Amniotic epithelial cell (primary cell): ENCODE results near the gene TSG101.

Experiments used
- DNase-seq: peaks from one replicate; pipeline ENCODE4 v3.0.0-alpha.2; 2010; ENCODE audit warnings: low read depth

TSG101 gene, protein sequence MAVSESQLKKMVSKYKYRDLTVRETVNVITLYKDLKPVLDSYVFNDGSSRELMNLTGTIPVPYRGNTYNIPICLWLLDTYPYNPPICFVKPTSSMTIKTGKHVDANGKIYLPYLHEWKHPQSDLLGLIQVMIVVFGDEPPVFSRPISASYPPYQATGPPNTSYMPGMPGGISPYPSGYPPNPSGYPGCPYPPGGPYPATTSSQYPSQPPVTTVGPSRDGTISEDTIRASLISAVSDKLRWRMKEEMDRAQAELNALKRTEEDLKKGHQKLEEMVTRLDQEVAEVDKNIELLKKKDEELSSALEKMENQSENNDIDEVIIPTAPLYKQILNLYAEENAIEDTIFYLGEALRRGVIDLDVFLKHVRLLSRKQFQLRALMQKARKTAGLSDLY

DNA sequence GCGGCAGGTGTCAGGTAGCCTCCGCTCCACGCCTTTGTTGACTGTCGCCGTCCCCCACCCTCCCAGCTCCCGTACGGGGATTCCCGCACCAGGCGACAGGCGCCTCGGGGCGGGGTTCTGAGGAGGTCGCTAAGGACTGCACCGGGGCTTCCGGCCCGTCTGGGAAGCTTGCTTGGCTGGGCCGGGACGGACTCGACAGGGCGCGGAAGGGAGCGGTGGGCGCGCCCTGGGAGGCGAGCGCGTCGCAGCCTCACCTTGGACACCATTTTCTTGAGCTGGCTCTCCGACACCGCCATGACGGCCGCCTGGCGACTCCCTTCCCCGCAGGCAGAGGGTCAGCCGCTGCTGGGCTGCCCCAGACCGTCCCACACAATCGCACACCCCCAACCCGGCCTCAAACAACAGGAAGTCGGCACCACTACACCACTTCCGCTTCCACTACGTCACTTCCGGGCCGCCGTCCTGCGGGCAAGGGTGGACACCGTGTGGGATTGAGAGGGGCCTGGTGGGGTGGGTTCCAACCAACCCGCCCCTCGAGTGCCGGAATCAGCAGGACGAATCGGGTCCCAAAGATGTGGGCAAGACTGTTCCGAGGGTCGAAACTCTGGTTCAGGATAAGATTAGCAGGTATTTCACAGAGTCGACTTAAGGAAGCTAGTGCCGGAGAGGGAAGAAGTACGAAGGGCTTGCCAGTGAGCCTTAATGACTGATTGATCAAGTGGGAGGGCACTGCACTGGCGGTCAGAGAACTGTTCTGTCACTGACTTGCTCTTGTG lies at the start of gene TSG101:
Gene TSG101 (minus strand): TSS at position 422 of the 776 bp plus-strand sequence. CDS start 126 bp downstream, at position 296.
- peak; percentile 87 for DNase-seq

DNA sequence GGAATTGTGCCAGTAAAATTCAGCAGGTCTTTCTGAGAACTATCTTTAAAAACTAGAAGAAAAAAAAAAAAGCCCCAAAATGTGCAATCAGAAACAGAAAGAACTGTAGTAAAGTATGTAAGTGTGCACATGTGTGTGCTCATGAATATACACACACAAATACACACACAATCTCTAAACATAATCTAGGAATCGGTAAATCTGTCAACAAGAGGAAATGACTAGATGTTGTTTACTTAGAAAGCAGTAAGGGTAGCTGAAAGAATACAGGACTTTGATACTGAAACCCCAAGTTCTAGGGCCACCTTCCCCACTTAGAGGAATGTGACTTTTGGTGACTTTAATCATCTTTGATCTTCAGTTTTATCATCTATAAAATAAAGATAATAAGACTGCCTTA lies 48.6 kb upstream of the TSG101 start:
- no peak for DNase-seq

DNA sequence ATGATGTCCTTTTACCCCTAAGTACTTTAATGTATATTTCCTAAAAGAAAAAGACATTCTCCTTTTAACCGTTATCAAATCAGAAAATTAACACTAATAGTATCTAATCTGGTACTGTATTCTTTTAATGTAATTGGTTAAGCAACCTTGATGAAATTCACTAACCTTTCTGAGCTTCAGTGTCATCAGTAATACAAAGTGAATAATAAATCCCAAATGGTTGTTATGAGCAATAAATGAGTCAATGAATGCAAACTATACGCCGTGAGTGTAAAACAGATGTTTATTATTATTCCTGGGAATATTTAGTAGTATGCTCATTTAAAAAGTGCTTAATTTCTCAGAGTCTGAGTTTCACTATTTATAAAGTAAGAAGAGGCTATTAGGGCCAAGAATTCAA lies 40.3 kb upstream of the TSG101 start:
- no peak for DNase-seq

DNA sequence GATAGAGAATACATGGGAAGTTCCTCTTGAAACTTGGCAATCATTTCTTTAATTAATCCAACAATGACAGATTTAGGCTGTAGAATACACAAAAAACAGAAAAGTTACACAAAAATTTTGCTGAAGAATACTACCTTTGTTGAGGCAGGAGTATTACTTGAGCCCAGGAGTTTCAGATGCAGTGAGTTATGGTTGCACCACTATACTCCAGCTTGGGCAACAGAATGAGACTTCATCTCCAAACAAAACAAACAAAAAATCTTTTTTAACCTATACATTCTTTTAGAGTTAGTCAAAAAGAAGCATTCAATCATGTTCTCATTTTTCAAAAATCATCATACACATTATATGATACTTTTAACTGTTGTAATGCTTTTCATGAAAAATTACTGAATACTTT lies 39.7 kb upstream of the TSG101 start:
- DNase-seq, result no peak

DNA sequence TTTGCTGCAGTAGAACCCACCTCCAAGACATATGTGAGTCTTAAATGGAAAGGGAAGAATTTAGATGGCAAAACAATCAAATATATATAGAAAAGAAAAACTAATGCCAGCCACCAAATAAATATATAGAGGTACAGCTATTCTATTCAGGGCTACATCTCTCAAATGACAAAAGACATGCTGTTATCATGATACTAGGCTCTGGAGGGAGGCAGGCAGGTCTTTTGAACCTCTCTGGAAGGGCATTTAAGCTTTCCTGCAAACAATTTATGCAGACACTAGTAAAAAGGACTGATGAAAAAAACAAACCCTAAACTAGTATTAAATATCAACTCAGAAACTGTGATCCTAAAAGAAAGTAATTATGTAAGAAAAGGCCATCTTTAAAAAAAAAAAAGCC lies 37.4 kb upstream of the TSG101 start:
- no peak for DNase-seq

DNA sequence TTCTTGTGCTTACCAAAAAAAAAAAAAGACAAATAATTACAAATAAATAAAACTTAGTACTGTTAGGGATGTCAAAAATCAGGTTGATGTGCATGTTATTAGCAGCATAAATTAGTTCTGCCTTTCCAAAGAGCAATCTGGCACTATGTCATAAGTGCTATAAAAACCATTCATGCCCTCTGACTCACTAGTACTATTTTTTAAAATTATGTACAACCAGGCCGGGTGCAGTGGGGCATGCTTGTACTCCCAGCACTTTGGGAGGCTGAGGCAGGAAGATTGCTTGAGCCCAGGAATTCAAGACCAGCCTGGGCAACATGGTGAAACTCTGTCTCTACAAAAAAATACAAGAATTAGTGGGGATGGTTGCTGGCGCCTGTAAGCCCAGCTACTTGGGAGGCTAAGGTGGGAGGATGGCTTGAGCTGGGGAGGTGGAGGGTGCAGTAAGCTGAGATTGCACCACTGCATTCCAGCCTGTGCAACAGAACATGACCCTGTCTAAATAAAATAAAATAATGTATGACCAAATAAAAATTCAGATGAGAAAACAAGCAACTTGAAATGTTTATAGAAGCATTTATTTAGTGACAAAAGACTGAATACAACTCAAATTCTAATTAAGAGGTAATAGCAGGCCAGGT lies 36.5 kb upstream of the TSG101 start:
- DNase-seq, result peak; percentile 74

DNA sequence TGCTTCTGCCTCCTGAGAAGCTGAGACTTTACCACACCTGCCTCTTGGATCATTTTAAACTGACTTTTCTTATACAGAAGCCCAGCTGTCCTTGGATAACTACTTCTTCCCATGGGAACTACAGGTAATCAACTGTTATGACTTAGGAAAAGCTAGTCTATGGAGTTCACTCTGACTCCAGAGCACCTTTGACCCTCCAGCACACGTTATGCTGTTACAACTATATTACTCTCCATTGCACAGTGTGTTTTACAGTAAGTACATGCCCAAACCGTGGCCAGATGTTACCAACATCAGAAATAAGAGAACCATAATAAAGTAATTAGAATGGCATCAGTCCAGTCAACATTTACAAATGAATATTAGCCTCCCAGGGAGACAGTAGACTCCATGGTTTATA lies 21.3 kb upstream of the TSG101 start:
- DNase-seq, result no peak

DNA sequence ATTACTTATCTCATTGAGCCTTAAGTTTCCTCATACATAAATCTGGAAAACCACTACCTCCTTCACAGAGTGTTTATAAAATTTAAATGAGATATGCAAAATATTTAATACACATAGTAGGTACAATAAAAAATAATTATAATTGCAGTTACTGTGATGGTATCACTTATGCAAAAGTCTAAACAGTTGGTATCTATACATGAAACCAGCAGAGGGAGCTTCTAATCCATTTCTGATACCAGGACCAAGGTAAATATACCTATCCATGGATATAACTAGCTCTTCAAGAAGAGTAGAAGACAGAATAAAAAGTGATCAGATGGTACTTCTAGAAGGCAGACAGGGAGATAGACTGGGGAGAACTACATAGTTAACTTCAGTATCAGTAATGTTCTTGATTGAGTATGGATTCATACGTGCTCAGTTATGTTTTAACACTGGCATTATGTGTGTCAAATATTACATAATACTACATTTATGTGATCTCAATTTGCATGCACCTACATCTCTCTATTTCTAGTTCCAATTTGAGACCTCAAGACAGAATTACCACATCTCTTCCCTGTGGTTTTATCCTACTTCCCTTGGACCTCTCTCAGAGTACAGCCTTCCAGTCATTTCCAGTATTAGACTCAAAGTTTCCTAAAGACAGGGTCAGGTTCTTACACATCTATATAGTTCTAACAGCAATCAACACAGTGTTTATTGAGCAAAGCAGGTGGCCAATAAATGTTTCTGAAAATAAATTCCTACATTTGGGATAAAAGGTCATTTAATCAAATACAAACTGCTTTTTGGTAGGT lies 13.7 kb upstream of the TSG101 start:
- DNase-seq, result peak; percentile 26

DNA sequence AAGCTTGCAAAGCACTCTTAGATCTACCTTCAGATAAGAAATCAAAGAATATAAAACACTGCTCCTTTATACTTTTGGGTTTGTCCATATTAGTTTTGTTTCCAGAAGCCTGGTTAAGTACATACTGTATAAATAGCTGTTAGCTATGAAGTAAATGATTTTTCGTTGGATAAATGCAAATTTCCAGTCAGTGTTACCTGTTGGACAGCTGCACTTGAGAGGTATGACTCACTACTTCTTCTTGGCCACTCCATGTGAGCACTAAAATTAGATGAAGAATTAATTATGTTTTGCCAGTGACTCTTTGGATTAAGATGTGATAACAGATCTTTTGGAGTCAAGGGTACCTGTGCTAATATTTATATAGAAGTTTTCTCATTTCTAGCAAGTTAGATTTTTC lies 9.5 kb upstream of the TSG101 start:
- DNase-seq, result no peak

DNA sequence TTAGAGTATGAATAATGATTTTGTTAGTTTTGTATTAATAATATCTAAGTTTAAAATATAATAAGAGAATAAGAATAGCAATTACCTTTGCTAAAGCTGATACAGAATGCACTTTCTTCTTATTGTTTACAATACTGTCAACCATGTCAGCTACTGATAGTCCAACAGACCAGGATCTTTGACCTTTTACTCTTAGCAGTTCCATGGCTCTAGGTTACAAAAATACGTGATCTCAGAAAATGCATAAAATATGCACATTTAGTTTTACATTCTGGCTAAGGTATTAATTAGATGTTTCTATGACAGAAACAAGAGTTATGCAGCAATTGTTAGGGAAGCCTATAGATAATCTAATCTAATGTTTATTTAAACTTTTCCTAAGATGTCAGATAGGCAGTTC lies 7.5 kb upstream of the TSG101 start:
- no peak for DNase-seq

DNA sequence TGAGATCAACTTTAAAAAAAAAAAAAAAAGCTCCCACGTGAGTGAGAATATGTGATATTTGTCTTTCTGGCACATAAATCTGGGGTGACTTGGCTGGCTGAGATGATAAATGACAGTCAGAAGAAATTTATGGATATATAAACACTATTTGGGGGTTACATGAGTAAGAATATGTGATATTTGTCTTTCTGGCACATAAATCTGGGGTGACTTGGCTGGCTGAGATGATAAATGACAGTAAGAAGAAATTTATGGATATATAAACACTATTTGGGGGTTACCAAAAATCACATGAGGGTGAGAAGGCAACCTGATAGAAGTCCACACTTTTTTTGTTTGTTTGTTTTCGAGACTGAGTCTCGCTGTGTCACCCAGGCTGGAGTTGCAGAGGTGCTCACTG lies 6.6 kb upstream of the TSG101 start:
- no peak for DNase-seq

DNA sequence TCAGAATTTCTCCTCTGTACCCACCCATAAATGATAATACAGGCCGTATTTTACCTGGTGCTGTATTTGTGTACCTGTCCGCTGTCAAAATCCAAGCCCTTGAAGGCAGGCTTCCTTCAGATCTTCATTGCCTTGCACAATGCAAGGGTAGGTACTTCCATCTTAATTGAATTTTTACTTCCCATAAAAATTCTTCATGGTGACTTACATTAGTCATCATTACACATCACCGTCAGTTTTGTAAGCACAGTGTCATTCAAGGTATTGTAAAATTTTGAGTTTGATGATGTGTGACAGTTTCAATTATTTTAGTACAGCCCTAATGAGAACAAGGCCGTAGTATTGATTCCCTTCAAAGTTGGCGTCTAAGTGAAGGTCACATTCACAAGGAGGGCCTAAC lies 770 bp upstream of the TSG101 start:
- DNase-seq, result peak; percentile 33

DNA sequence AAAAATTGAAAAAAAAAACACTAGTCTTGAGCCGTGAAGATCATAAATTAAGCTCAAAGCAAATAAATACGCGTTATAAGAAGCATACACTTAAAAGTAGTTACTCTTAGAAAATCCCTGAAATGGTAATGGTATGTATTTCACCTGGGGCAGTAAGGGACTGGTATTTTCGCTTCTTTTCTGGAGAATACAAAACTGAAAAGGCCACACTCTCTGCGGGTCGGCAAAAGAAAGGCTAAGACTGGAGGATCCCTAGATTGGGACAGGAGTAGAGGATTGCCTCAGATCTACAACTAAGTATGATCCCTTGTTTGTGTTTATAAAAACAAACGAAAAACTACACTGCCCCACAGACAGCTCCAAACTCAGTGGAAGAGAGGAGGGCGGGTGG lies 617 bp downstream of the TSG101 start:
- DNase-seq, result peak; percentile 10

DNA sequence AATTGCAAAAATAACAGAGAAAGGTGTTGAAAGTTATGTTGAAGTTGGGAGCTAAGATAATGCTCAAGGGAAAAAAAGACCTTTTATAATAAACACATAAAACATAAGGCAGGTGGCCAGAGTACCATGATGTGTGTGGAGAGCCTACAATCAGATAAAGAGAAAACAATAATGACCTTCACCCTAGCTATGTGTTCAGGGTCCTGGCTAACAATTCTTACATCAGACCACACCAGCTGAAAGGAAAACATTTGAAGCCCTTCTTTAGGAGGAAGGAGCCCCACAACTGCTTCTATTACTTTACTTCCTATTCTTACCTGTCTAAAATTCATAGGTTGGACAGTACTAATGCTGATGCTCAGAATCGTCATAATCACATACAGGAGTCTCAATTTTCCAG lies 2.5 kb downstream of the TSG101 start:
- DNase-seq, result no peak

DNA sequence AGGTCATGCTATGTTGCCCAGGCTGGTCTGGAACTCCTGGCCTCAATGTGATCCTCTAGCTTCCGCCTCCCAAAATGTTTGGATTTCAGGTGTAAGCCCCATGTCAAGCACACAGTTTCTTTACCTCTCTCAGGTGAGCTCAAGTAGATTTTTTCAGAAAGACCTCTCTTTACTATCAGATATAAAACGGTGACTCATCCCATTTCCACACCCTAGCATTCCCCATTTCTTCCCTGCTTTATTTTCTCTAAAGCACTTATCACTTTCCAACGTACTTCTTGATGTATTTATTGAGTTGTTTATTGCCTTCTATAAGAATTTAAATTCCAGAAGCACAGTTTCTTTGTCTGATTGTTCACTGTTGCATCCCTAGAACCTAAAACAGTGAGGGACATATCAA lies 3.7 kb downstream of the TSG101 start:
- DNase-seq, result peak; percentile 7

DNA sequence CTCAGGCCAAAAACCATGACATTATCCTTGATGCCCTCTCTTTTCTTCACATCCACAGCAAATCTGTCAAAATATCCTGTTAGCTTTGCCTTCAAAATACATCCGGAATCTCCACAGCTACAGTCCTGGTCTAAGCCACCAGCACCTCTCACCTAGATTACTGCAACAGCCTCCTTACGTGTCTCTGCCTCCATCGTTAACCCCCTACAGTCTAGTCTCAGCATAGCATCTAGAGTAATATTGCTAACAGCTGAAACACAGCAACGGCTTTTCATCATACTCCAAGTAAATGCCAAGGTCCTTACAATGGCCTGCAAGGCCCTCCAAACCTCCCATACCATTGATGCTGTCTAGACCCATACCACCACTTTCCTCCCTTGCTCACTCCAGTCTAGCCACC lies 4.4 kb downstream of the TSG101 start:
- DNase-seq, result peak; percentile 26

DNA sequence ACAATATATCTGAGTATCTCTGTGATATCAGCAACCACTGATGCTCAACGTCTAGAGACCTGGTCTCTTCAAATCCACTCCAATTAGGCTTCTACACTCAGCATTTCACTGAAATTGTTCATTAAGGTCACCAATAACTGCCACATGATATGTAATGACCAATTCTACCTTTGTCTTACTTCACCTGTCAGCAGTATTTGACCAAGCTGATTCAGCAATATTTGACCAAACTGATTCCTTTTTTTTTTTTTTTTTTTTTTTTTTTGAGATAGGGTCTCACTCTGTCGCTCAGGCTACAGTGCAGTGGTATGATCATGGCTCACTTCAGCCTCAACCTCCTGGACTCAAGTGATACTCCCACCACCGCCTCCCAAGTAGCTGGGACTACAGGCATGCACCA lies 5.6 kb downstream of the TSG101 start:
- DNase-seq, result no peak

DNA sequence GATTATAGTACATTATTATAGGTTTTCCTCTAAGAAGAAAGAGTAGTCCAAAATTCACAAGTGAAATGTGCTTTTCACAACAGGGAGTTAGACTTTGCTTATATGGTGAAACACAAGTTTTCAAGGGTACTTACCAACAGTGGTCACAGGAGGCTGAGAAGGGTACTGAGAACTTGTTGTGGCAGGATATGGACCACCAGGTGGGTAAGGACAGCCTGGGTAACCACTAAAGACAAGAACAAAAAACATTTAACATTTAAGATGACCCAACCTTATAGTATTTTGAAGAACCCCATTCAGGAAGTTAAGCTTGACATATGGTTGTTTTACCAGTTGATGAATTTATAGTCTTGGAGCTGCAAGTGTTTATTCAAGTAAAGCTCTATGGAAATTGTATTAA lies 24.4 kb downstream of the TSG101 start:
- no peak for DNase-seq

DNA sequence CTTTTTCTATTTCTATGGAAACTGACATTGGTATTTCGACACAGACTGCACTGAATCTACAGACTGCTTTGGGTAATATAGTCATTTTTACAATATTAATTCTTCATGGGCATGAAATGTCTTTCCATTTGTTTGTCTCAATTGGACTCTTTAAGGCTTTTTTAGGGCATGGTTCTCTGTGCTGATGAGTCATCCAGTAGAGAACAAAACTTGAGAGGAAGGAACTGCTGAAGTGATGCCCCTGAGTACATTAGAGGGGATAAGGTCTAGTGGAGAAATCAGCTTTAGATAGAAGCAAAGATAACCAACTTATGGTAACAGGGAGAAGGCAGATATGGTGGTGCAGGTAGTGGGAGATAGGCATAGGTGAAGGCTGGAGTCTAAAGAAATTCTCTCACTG lies 25.1 kb downstream of the TSG101 start:
- no peak for DNase-seq

DNA sequence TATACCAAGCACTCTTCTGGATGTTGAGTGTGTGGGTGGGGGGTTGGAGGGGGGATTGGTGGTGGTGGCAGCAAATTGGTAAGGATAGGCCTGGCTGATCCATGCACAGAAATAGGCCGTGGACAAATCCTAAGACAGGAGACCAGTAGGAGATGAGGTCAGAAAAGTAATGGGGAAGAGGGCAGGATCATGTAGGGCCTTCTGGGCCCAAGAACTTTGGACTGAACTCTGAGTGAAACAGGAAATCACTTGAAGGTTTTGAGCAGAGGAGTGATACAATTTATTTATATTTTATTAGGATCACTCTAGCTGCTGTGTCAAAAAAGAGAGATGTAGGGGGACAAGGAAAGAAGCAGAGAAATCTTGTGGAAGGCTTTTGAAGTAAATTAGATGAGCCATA lies 28.7 kb downstream of the TSG101 start:
- no peak for DNase-seq

DNA sequence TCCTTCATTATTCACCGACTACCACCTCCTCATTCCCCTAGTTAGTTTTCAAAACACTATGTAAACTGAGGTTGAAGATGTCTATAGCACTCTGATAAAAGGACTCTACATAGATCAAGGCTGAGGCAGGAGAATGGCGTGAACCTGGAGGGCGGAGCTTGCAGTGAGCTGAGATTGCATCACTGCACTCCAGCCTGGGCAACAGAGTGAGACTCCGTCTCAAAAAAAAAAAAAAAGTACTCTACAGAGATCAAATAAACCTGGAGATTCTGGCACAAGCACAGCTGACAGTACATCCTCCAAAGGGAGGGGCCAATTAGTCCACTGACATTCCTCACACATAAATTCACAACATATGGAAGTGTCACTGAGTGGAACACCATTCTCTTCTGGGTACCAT lies 31.0 kb downstream of the TSG101 start:
- no peak for DNase-seq

DNA sequence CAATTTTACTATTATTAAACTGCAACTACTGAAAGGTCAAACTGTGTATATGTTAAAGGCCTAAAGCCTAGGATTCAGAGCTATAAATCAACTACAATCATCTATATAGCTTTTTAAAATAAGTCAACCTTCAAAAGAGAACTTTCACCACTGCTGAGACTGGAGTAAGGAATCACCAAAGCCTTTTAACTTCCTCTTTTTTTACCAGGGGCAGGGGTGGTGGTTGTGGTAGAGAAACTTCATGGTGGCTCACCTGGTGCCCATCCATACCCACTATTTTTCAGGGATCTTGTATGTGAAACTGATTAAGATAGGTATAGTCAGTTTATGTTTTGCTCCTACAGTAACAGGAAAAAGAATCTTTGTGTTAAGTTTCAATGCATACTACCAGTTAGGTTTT lies 31.5 kb downstream of the TSG101 start:
- no peak for DNase-seq
